ENCODE measurements around the gene FAM9B.
"Not testable (repeated sequence)": the region's sequence is repeated elsewhere in the genome, so short reads cannot be mapped to it uniquely, and the experiment has no call there.

The FAM9B gene

DNA sequence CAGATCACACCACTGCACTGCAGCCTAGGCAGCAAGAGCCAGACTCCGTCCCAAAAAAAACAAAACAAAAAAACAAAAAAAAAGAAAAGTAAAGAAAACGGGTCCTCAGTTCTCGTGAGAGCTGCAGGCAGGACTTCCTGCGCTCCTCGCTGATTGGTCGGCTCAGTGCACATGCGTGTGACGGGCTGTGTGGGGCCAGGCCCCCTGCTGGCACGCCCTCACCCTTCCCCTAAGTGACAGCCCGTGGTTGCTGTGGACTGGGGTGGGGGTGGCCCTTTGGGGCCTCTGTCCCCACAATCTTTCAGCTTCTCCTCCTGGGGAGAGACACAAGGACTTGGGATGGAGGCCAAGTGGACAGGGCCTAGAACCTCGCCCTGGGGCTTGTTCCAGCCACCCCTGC is at the start of gene FAM9B:
FAM9B (minus strand) TSS at position 139 of the 400 bp plus-strand sequence. CDS start 1,141 bp downstream, outside the sequence.
- DNase-seq: no peak

GRCh38 chrX:9081271-9081670 is 47.3 kb upstream of the FAM9B start:
- DNase-seq: no peak

GRCh38 chrX:9074326-9074725 is 40.4 kb upstream of the FAM9B start:
- no peak for DNase-seq

GRCh38 chrX:9072281-9072680 is 38.4 kb upstream of the FAM9B start:
- DNase-seq: no peak

- DNase-seq: no peak
Observed at GRCh38 chrX:9071031-9071650, 37.2 kb upstream of the FAM9B start.

- no peak for DNase-seq
Observed at GRCh38 chrX:9069573-9069972, 35.6 kb upstream of the FAM9B start.

GRCh38 chrX:9064694-9065093 is 30.8 kb upstream of the FAM9B start:
- no peak for DNase-seq

DNA sequence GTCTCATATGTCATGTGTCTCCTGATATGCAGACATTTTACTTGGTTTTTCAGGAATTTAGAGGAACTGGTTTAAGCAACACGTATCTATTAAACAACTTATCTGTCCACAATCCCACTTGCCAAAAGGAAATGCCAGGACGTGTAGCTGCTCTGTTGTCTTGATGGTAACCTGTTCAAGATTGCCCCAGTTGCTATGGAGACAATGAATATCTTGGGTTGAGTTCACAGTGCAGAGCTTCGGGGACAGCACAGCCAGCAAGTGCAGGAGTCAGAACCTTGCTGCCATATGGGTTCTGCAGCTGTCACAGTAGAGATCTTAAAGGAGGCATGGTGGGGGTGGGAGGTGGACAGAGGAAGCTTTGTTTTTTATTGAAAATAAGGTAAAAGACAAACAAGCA is 28.7 kb upstream of the FAM9B start:
- no peak for DNase-seq

GRCh38 chrX:9055354-9055753 is 21.4 kb upstream of the FAM9B start:
- DNase-seq: no peak

GRCh38 chrX:9052081-9052480 is 18.2 kb upstream of the FAM9B start:
- DNase-seq: no peak

DNA sequence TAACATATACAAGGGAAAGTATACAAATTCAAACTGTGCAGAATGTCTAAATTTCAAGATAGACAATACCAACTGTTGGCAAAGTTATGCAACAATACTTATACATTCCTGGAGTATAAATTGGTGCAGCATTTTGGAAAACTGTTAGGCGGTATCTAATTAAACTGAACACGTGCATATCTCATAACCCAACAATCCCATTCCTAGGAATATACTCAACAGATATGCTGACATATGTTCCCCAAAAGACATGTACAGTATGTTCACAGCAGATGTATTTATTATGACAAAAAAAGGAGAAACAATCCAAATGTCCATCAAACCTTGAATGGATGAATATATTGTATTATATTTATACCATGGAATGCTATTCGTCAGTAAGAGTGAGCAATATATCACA is 16.4 kb upstream of the FAM9B start:
- no peak for DNase-seq

- DNase-seq: no peak
Observed at GRCh38 chrX:9048801-9049200, 14.9 kb upstream of the FAM9B start.

DNA sequence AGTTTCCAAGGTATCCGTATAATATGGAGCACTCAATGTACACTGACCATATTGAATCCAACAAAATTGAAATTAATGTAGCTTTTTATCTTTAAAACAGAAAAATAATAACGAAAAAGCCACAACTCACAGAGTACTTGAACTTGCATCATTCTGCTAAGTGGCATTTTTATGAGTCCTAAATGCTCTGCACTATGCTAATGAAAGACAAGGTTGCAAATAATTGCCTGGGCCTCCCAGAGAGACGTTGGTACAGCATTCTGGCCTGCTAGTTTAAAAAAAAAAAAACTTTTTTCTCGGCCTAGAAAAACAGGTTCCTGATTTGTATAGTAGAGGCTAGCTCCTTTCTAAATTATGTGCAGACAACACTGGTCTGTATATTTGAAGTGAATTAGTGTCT is 4.3 kb upstream of the FAM9B start:
- no peak for DNase-seq

GRCh38 chrX:9037296-9037695 is 3.4 kb upstream of the FAM9B start:
- no peak for DNase-seq

GRCh38 chrX:9033586-9033985 is 341 bp downstream of the FAM9B start:
- DNase-seq: no peak

GRCh38 chrX:9033179-9033578 is 748 bp downstream of the FAM9B start:
- DNase-seq: no peak

DNA sequence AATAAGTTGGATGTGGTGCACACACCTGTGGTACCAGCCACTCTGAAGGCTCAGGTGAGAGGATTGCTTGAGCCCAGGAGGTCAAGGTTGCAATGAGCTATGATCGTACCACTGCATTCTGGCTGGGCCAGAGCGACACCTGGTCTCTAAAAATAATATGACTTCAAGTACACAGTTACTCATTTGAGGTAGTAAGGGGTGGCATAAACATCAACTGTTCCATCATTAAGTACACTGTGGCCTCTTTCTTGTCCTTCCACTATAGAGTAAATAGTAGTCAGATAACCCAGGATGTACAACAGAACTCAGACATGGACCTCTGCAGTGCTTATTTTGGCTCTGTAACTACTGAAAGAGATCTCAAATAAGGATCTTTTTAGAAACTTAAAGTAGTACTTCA is 10.6 kb downstream of the FAM9B start:
- no peak for DNase-seq

DNA sequence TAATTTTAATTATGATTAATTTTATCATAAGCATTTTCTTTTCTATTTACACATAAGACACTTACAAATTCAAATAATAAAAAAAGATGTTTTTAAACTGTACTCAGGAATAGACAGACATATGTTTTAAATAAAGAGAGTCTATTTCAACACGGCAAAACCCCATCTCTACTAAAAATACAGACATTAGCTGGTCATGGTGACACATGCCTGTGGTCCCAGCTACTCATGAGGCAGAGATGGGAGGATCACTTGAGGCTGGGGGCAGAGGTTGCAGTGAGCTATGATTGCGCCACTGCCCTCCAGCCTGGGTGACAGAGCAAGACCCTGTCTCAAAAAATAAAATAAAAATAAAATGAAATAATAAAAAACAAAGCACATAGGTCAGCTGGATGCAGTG is 14.8 kb downstream of the FAM9B start:
- DNase-seq: no peak

- not testable (repeated sequence) for DNase-seq
Observed at GRCh38 chrX:9018332-9018731, 15.6 kb downstream of the FAM9B start.

- DNase-seq: no peak
Observed at GRCh38 chrX:9003041-9003440, 30.9 kb downstream of the FAM9B start.

GRCh38 chrX:8988446-8988845 is 45.5 kb downstream of the FAM9B start:
- peak in 2 of 6 experiments; percentile 0 to 22 for DNase-seq

DNA sequence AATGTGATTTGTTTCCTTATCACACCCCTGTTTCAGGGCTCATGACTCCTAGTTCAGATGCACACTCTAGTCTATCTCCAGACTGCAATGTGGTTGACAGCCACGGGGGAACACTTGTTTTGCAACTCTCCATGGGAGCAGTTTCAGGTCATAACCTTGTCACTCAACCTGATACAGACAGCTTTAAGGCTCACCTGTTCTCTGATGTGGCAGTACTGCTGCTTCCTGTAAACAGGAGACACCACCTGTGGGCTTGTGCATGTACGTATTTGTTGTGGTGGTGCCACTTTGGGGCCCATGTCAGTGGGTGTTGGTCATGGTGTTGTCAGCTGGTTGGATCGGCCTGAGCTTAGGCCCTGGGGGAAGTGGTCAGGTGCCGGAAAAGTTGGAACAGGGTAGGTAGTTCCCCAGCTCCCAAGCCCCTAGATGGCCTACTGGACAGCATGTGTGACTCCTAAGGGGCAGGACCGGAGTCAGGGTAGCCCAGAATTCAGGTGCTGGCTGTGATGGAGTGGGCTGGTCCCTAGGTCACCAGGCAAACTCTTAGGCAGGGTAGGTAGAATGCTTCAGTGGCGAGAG is 46.2 kb downstream of the FAM9B start:
- DNase-seq: peak; percentile 29 to 82 (median 58)

- DNase-seq: no peak
Observed at GRCh38 chrX:8984231-8984630, 49.7 kb downstream of the FAM9B start.

DNA sequence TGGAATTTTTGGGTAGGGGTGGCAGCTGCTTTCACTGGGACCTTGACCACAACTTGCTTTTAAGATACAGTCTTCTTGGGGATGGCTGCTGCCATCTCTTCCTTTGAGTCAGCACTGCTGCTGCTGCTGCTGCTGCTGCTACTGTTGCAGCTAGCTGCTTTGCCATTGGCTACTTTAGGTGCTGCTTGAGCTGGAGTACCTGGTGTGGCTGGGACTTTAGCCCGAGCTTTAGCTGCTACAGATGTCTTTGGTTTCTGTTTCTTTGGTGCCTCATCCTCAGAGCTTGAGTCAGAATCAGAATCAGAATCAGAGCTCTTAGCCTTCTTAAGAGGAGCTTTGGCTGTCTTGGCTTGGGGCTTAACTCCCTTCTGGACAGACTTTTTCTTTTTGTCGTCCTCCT is 52.2 kb downstream of the FAM9B start:
- DNase-seq: no peak

GRCh38 chrX:8980756-8981155 is 53.2 kb downstream of the FAM9B start:
- no peak for DNase-seq

All from stimulated activated naive CD4-positive, alpha-beta T cell (primary cell).